COLO668 (cell line): ENCODE measurements around the gene OR4D10.

Experiments
- DNase-seq: peaks from one replicate; lab custom pipeline; 2025; ENCODE audit not compliant: unreplicated experiment; lab: John Stamatoyannopoulos, UW

The OR4D10 gene

GRCh38 chr11:59523541-59523940, 50.4 kb downstream of the OR4D10 start:
- no peak for DNase-seq

- no peak for DNase-seq
Measured at GRCh38 chr11:59528711-59529110, 55.6 kb downstream of the OR4D10 start.
